Left ventricle myocardium inferior (tissue), 1 donor: Measurements from ENCODE around the gene HCN3. TPM values are rescaled to one million over a fixed set of nuclear protein-coding genes. Genes with fewer than 3 reads are reported as not detected.
A peak's percentile ranks its signal among the peaks of the same experiment; 100 is the strongest.

ENCODE experiments used
- DNase-seq: peaks from one replicate; pipeline ENCODE4 v3.0.0-alpha.2; 2020
- H3K27ac ChIP-seq: fragments of 200-600 bp; replicated peaks from 2 replicates; pipeline ENCODE4 v1.8.0; 2021
- H3K27me3 ChIP-seq: fragments of 200-600 bp; 2 replicates; pipeline ENCODE4 v1.8.0; 2021; ENCODE audit warnings: low read depth
- H3K36me3 ChIP-seq: fragments of 200-600 bp; 2 replicates; pipeline ENCODE4 v1.8.0; 2021
- H3K4me1 ChIP-seq: fragments of 200-600 bp; 2 replicates; pipeline ENCODE4 v1.8.0; 2021
- H3K4me3 ChIP-seq: fragments of 200-600 bp; 2 replicates; pipeline ENCODE4 v1.8.0; 2021; ENCODE audit warnings: mild to moderate bottlenecking, moderate library complexity
- H3K9me3 ChIP-seq: fragments of 200-600 bp; replicated peaks from 2 replicates; pipeline ENCODE4 v1.8.0; 2021
- intact Hi-C: fragments of 100-400 bp; cut with micrococcal nuclease; formaldehyde crosslinking; loops from one replicate; pipeline ENCODE4 v1.11.0; 2022
- total RNA-seq: library from RNA; stranded (reverse); fragmentation: NEBNext Ultra II Directional; extraction: Animal tissue kit (Norgen Biotek cat#: 25700); gene quantifications from one replicate; pipeline ENCODE4 v1.2.1, GENCODE V29; 2021
- TF ChIP-seq, protein P1 (sequence below): fragments of 200-600 bp; IDR thresholded peaks from 2 replicates; pipeline ENCODE4 v1.8.0; 2021; ENCODE audit warnings: antibody characterized with exemption, mild to moderate bottlenecking, borderline replicate concordance
- donor health status: DM: no; HTN: yes; CAD: no; lungs with severe emphysema.

HCN3 gene
- total RNA-seq, 1 donor from 2014 or later, result 1.2 TPM

DNA sequence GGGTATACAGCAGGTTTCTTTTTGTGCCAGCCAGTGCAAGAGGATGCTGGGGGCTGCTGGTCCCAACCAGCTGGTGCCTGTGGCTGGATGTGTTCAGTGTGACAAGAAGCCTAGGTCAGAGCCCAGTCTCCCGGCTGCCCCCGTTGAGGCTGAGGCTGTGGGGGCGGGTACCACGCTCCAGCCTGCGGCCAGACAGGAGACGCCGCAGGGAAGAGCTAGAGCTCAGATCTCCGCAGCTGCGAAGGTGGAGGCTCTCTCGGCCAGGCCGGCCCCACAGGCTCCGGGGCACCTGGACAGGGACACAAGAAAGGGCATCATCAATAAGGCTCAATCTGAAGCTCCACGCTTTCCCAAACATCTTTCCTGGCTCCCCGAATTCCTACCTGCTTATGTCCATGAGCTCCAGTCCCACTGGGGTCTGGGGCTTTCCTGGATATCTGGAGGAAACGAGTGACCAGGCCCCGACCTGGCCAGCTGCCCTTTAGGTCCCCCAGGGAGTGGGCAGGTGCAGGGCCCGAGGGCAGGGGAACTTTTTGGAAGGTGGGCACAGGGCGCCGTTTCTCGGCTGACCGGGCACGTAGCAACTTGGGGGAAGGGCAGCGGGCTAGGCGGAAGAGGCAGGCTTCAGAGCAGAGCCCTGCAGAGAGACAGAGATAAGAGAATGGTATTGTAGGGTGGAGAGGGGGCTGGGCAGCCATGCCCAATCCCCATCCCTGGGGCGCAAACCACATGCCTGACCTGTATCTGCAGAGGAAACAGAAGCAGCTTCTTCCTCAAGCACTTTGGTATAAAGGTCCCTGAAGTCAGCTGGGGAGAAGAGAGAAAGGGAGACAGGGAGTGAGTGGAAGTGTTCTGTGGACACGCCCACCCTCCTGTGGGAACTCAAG, 29.4 kb upstream of the HCN3 start:
- TF ChIP-seq, protein P1, sequence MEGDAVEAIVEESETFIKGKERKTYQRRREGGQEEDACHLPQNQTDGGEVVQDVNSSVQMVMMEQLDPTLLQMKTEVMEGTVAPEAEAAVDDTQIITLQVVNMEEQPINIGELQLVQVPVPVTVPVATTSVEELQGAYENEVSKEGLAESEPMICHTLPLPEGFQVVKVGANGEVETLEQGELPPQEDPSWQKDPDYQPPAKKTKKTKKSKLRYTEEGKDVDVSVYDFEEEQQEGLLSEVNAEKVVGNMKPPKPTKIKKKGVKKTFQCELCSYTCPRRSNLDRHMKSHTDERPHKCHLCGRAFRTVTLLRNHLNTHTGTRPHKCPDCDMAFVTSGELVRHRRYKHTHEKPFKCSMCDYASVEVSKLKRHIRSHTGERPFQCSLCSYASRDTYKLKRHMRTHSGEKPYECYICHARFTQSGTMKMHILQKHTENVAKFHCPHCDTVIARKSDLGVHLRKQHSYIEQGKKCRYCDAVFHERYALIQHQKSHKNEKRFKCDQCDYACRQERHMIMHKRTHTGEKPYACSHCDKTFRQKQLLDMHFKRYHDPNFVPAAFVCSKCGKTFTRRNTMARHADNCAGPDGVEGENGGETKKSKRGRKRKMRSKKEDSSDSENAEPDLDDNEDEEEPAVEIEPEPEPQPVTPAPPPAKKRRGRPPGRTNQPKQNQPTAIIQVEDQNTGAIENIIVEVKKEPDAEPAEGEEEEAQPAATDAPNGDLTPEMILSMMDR, result no peak
- no peaks in the 10 kb centered on the region for H3K27me3 ChIP-seq
- H3K4me3 ChIP-seq, result no peak overlapping the region
- no peaks in the 10 kb centered on the region for H3K9me3 ChIP-seq
- H3K36me3 ChIP-seq, result peaks cover 16% of the 10 kb centered on the region
- no peak for DNase-seq
- intact Hi-C loops, result no loop called here
- no peak overlapping the region for H3K27ac ChIP-seq
- H3K4me1 ChIP-seq, result peaks cover 33% of the 10 kb centered on the region

DNA sequence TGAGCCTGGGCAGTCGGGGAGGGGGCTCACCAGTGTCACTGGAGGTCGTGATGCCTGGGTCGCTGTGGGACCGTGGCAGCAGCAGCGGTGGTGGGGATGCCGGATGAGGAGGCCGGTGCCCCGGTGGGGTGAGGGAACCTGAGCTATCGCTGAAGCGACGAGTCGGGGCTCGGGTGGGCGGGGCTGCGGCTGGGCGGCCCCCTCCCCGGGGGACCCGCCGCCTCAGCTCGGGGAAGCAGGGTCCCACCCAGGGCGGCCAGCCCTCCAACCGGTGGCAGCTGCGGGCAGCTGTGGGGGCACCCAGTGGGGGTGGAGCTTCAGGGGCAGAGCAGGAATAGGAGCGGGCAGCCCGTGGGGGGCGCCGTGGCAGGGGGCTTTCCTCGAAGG, 27.0 kb upstream of the HCN3 start:
- no peak for DNase-seq
- Histone ChIP-seq H3K4me3 (peak overlapping the region; percentile 55), H3K4me1 (peaks cover 39% of the 10 kb centered on the region), H3K27ac (peak overlapping the region; percentile 70), H3K36me3 (peaks cover 16% of the 10 kb centered on the region), H3K27me3 (no peaks in the 10 kb centered on the region), H3K9me3 (no peaks in the 10 kb centered on the region)
- TF ChIP-seq, protein P1, result no peak
- intact Hi-C loops, result no loop called here

DNA sequence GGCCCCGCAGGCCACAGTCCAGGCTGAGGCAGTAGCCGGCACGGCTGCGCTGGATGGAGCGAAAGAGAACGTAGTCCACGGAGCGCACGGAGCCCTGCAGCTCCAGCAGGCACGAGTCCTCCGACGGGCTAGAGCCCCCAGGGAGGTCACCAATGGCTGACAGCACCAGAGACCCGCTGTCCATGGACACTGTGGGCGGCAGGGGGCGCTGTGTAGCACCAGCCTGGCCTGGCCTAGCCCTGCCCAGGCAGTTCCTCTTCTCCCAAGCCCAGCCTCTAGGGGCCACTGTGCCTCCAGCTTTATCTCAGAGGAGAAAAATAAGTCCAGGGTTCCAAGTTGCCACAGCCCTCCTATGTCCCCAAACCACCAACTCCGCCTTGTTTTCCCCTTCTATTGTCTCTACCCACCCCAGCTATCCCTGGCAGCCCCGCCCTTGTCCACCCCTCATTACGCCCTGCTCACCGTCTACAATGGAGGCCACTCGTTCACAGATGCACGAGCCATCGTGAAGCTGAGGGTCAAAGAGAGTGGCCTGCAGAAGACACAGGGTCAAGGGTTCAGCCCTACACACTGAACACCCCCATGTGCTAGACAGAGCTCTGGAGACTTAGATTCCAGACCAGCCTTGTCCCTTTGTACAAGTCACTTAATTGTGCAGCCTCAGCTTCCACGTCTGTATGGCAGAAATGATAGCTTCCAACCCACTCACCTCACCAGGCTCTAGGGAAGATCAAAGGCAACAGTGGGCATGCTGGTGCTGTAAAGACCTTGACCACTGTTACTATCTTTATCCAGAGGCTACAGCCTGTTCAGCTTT, 26.4 kb upstream of the HCN3 start:
- TF ChIP-seq, protein P1, result peak; percentile 100
- Histone ChIP-seq H3K36me3 (peaks cover 16% of the 10 kb centered on the region), H3K9me3 (no peaks in the 10 kb centered on the region), H3K4me1 (peaks cover 41% of the 10 kb centered on the region), H3K27me3 (no peaks in the 10 kb centered on the region), H3K27ac (peak overlapping the region; percentile 70), H3K4me3 (peak overlapping the region; percentile 55)
- intact Hi-C loops, result no loop called here
- DNase-seq, result peak; percentile 92

- H3K27me3 ChIP-seq, result no peaks in the 10 kb centered on the region
- H3K4me1 ChIP-seq, result peaks cover 49% of the 10 kb centered on the region
- TF ChIP-seq, protein P1, result no peak
- intact Hi-C loops, result no loop called here
- no peak for DNase-seq
- H3K27ac ChIP-seq, result peak overlapping the region; percentile 70
- peaks cover 16% of the 10 kb centered on the region for H3K36me3 ChIP-seq
- H3K9me3 ChIP-seq, result no peaks in the 10 kb centered on the region
- H3K4me3 ChIP-seq, result no peak overlapping the region
These were observed 25.7 kb upstream of the HCN3 start for GRCh38 chr1:155251566-155251965.

GRCh38 chr1:155253208-155253607, 24.1 kb upstream of the HCN3 start:
- peaks cover 50% of the 10 kb centered on the region for H3K4me1 ChIP-seq
- no peak overlapping the region for H3K4me3 ChIP-seq
- no peak for DNase-seq
- TF ChIP-seq, protein P1, result no peak
- peaks cover 15% of the 10 kb centered on the region for H3K36me3 ChIP-seq
- intact Hi-C loops, result no loop called here
- no peaks in the 10 kb centered on the region for H3K27me3 ChIP-seq
- H3K9me3 ChIP-seq, result no peaks in the 10 kb centered on the region
- no peak overlapping the region for H3K27ac ChIP-seq
